ENCODE results near the gene WDR54. TPM values are rescaled to one million over a fixed set of nuclear protein-coding genes. Genes with fewer than 3 reads are reported as not detected.

WDR54 gene
- total and polyA plus RNA-seq, 8 donors = 3.1 to 22.8 (median 4.0) TPM

DNA sequence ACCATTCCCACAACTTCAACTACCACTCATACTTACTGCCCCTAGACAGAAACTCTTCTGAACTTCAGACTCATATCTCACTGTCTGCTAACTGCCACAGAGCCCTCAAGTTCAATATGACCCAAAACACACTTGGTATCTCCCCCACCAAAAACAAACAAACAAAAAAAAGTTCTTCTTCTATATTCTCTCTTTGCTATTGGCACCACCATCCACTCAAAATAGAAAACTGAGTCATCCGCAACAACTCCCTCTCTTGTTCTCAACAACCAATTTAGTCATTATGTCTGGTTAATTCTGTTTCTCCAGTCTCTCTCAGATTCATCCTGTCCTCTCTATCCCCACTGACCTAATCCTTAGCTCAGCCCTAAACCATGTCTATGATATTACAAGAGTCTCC is 34.2 kb upstream of the WDR54 start:
- H3K9me3 ChIP-seq = no peaks in the 10 kb centered on the region
- ATAC-seq (no peak), DNase-seq (no peak), FAIRE-seq (no peak)
- H3K36me3 ChIP-seq = no peaks in the 10 kb centered on the region
- 95 to 100% methylated on average over 1 of the region's 1 CpG for WGBS, 2 donors
- no peak overlapping the region for H3K4me3 ChIP-seq
- no peak overlapping the region for H3K27ac ChIP-seq
- peaks cover 10 to 23% (median 19%) of the 10 kb centered on the region in 3 donors for H3K4me1 ChIP-seq
- intact Hi-C loops (cut with DNase I) = no loop called here
- TF ChIP-seq, protein P1, sequence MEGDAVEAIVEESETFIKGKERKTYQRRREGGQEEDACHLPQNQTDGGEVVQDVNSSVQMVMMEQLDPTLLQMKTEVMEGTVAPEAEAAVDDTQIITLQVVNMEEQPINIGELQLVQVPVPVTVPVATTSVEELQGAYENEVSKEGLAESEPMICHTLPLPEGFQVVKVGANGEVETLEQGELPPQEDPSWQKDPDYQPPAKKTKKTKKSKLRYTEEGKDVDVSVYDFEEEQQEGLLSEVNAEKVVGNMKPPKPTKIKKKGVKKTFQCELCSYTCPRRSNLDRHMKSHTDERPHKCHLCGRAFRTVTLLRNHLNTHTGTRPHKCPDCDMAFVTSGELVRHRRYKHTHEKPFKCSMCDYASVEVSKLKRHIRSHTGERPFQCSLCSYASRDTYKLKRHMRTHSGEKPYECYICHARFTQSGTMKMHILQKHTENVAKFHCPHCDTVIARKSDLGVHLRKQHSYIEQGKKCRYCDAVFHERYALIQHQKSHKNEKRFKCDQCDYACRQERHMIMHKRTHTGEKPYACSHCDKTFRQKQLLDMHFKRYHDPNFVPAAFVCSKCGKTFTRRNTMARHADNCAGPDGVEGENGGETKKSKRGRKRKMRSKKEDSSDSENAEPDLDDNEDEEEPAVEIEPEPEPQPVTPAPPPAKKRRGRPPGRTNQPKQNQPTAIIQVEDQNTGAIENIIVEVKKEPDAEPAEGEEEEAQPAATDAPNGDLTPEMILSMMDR (IDR thresholded peaks at IDR 0.05) = no peak
- no peaks in the 10 kb centered on the region for H3K27me3 ChIP-seq

DNA sequence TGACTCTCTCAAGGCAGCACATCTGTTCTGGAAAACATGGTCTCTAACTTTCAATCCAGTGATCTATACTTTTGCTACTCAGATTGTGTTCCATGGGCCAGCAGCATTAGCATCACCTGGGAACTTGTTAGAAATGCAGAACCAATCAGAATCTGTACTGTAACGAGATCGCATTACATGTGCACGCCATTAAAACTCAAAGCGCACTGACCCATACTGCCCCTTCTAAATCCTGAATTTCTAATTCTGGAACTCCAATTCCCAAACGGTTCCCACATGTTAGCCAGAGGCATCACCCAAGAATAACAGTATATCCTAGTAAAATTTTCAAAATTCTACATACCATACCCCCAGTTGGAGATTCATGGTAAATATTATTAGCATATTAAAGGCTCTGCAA is 30.9 kb upstream of the WDR54 start:
- intact Hi-C loops (cut with DNase I) = no loop called here
- WGBS, 2 donors = 55 to 58% methylated on average over 5 of the region's 5 CpGs
- ATAC-seq (no peak), DNase-seq (no peak), FAIRE-seq (no peak)
- Histone ChIP-seq H3K4me3 (peak overlapping the region in 3 of 4 donors; percentile 84 to 92 (median 91)), H3K36me3 (no peaks in the 10 kb centered on the region), H3K27me3 (no peaks in the 10 kb centered on the region), H3K27ac (no peak overlapping the region), H3K9me3 (no peaks in the 10 kb centered on the region), H3K4me1 (peaks cover 0 to 10% (median 6%) of the 10 kb centered on the region in 3 donors)
- TF ChIP-seq, protein P1 (IDR thresholded peaks at IDR 0.05) = no peak

DNA sequence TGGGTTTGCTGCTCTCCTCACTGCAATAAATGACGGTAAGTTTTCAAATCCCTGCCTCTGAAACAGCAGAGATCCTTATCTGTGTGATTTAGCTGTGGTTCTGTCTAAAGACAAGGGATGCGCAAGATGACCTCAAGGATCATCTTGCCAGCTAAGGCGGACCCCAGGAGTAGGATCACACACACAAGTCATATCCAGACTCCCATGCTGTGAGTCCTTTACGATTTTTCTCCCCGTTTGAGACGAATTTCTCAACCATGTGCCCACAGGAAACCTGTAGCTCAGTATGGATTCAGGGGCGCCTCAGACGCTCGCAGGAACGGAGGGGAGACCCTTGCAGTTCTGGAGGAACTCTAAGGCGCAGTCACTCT is 30.3 kb upstream of the WDR54 start:
- peak; percentile 30 to 60 (median 53) for ATAC-seq

DNA sequence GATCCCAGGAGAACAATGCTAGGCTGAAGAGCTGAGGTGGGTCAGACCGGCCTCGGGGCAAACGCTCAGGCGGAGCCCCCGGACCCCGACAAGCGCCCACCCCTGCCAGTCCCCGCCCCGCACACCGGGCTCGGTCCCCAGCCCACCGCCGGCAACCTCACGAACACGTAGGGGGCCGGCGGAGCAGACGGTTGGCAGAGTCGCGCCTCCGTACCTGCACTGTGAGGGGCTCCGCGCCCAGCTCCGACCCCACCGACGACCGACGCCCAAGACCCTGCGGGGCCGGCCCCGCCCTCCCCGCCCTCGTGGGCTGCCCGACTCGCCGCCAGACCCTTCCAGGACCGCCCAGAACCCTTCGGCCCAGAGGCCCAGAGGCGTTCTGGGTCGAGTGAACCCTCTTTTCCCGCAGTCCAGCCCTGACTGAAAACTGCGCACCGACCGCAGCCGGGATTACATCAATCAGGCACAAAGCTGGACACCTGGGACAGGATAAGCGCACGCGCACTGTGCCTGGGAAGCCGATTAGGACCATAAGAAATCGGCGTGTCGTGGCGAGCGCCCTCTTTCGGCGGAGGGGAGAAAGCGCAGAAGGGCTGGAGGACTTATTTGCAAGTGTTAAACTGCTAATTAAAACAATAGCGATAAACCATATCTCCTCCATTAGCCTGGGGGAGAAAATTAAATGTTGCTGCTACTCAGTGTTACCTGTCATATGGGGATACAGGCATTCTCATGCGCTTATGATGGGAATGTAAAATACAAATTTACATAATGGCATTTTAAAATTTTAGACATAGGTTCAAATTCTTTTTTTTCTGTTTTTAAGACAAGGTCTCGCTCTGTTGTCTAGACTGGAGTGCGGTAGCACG is 29.7 kb upstream of the WDR54 start:
- intact Hi-C loops (cut with DNase I) = no loop called here
- Histone ChIP-seq H3K27ac (peak overlapping the region; percentile 83 to 90 (median 88)), H3K9me3 (no peaks in the 10 kb centered on the region), H3K4me3 (peak overlapping the region; percentile 84 to 97 (median 92)), H3K4me1 (peaks cover 0 to 10% (median 6%) of the 10 kb centered on the region in 3 donors), H3K36me3 (no peaks in the 10 kb centered on the region), H3K27me3 (no peaks in the 10 kb centered on the region)
- TF ChIP-seq, protein P1 (IDR thresholded peaks at IDR 0.05) = peak; percentile 90 to 96 (median 94)
- WGBS, 2 donors = 0 to 1% methylated on average over 61 to 62 of the region's 62 CpGs
- ATAC-seq = peak; percentile 92 to 97 (median 94)
- DNase-seq = peak; percentile 86 to 99 (median 94)
- FAIRE-seq = no peak

More for the DNA sequence above, 30.3 kb upstream of the WDR54 start:
- WGBS, 2 donors = 0 to 1% methylated on average over 11 of the region's 11 CpGs
- DNase-seq = no peak
- FAIRE-seq = no peak
- no peaks in the 10 kb centered on the region for H3K9me3 ChIP-seq
- TF ChIP-seq, protein P1 (IDR thresholded peaks at IDR 0.05) = no peak
- intact Hi-C loops (cut with DNase I) = no loop called here
- peak overlapping the region; percentile 84 to 97 (median 92) for H3K4me3 ChIP-seq
- H3K4me1 ChIP-seq = peaks cover 0 to 10% (median 6%) of the 10 kb centered on the region in 3 donors
- no peaks in the 10 kb centered on the region for H3K27me3 ChIP-seq
- no peaks in the 10 kb centered on the region for H3K36me3 ChIP-seq
- peak overlapping the region in 3 of 4 donors; percentile 83 to 90 (median 85) for H3K27ac ChIP-seq

DNA sequence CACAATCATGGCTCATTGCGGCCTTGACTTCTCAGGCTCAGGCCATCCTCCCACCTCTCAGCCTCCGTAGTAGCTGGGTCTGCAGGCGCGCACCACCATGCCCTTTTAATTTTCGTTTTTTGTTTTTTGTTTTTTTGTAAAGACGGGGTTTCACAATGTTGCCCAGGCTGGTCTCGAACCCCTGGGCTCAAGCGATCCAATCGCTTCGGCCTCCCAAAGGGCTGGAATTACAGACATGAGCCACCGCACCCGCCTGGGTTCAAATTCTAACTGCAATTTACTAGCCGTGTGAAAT is 29.1 kb upstream of the WDR54 start:
- WGBS, 2 donors = 58 to 60% methylated on average over 13 of the region's 13 CpGs
- Histone ChIP-seq H3K27me3 (no peaks in the 10 kb centered on the region), H3K36me3 (no peaks in the 10 kb centered on the region), H3K4me3 (peak overlapping the region in 1 of 4 donors; percentile 91), H3K9me3 (no peaks in the 10 kb centered on the region), H3K27ac (no peak overlapping the region), H3K4me1 (peaks cover 0 to 10% (median 6%) of the 10 kb centered on the region in 3 donors)
- TF ChIP-seq, protein P1 (IDR thresholded peaks at IDR 0.05) = no peak
- ATAC-seq = no peak
- intact Hi-C loops (cut with DNase I) = no loop called here
- no peak for DNase-seq
- no peak for FAIRE-seq

Measured in pancreas (tissue), 10 donors.